Measurements from ENCODE around the gene IFT27.
A peak's percentile ranks its signal among the peaks of the same experiment; 100 is the strongest.

Gene IFT27

GRCh38 chr22:36741968-36742367 is 34.0 kb downstream of the IFT27 start:
- no peak for DNase-seq (ENCODE audit: low spot score)
- POLR2A ChIA-PET (ENCODE audit: low non-redundant PET): no interaction called here
- no peak overlapping the region for H3K27ac ChIP-seq
- CTCF ChIA-PET: no interaction called here
- TF ChIP-seq CTCF (conservative IDR thresholded peaks at IDR 0.05; ENCODE audit: low read depth): no peak

GRCh38 chr22:36741204-36741793 is 34.6 kb downstream of the IFT27 start:
- no peak for TF ChIP-seq CTCF (conservative IDR thresholded peaks at IDR 0.05; ENCODE audit: low read depth)
- DNase-seq (ENCODE audit: low spot score): no peak
- ChIA-PET POLR2A (ENCODE audit: low non-redundant PET) (no interaction called here), CTCF (no interaction called here)
- no peak overlapping the region for H3K27ac ChIP-seq

DNA sequence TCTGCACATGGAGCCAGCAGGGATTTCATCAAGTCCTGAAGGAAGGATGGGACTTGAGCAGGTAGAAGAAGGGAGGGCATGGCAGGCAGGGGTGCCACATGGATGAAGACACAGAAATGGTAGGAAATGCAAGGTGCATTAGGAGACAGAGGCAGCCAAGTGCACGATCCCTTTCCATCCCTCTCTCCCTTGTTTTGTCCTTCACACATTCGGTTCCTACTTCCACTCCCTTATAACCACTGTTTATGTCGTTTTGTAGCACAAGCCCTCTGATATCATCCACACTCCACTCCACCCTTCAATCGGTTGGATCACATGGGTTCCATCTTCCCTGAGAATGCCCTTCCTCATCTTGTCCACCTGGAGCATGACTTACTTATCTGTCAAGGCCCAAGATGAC is 35.2 kb downstream of the IFT27 start:
- ChIA-PET POLR2A (ENCODE audit: low non-redundant PET) (no interaction called here), CTCF (interaction anchor here (0.7 kb wide), 1 partner anchor 20 kb away, joined by 3 read pairs; no protein-coding TSS in a partner anchor)
- no peak overlapping the region for H3K27ac ChIP-seq
- DNase-seq (ENCODE audit: low spot score): no peak
- TF ChIP-seq CTCF (conservative IDR thresholded peaks at IDR 0.05; ENCODE audit: low read depth): no peak

GRCh38 chr22:36739185-36739584 is 36.7 kb downstream of the IFT27 start:
- H3K27ac ChIP-seq: no peak overlapping the region
- no peak for TF ChIP-seq CTCF (conservative IDR thresholded peaks at IDR 0.05; ENCODE audit: low read depth)
- POLR2A ChIA-PET (ENCODE audit: low non-redundant PET): no interaction called here
- CTCF ChIA-PET: no interaction called here
- DNase-seq (ENCODE audit: low spot score): no peak

DNA sequence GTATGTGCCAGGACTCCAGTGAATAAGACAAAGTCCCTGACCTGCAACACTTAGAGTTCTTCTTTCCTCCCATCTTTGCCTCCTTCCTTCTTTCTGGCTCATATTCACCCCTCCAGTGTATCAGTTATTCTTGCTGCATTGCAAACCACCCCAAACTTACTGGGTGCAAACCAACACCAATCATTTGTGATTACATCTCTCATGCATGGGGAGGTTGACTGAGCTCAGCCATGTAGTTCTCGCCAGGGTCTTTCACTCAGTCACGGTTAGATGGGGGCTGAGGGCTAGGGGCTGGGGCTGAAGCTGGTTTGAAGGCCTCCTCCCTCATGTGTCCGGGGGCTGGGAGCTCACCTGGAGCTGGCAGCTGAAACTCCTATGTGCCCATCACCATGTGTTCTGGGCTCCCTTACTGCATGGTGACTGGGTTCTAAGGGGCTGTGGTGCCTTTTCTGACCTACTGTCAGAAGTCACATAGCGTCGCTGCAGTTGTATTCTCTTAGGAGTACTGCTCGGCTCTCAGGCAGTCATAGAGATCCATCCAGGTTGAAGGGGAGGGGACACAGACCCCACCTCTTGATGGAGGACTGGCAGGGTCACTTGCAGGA is 37.4 kb downstream of the IFT27 start:
- peak overlapping the region; percentile 69 for H3K27ac ChIP-seq
- POLR2A ChIA-PET (ENCODE audit: low non-redundant PET): no interaction called here

DNA sequence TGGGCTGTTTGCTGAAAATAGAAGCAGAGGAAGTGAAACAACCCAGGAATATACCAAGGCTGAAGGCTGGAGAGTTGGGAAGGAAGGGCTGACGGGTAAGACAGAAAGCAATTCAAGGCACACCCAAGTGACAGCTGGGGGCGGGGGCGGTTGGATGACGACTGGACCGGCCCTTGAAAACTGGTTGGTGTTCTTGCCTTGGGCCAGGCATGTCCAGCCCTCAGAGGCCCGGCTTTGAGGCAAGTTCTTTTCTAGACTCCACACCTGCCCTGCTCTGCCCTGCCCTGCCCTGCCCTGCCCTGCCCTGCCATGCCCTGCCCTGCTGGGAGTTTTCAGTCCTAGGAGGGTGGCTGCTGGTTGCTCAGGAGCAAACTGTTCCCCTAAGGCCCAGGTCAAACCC is 38.1 kb downstream of the IFT27 start:
- H3K27ac ChIP-seq: peak overlapping the region; percentile 69
- POLR2A ChIA-PET (ENCODE audit: low non-redundant PET): no interaction called here
- DNase-seq (ENCODE audit: low spot score): no peak
- no peak for TF ChIP-seq CTCF (conservative IDR thresholded peaks at IDR 0.05; ENCODE audit: low read depth)
- CTCF ChIA-PET: no interaction called here

More for the DNA sequence above, 37.4 kb downstream of the IFT27 start:
- no peak for TF ChIP-seq CTCF (conservative IDR thresholded peaks at IDR 0.05; ENCODE audit: low read depth)
- no peak for DNase-seq (ENCODE audit: low spot score)
- CTCF ChIA-PET: no interaction called here

Data from RWPE1 (cell line).